NCI-H2107 treated with DMSO at 0.1 percent for 48 hours (cell line): ENCODE measurements around the gene DPF3.

ENCODE experiments used
- DNase-seq: peaks from one replicate; lab custom pipeline; 2025; ENCODE audit not compliant: unreplicated experiment; lab: John Stamatoyannopoulos, UW

Gene DPF3

GRCh38 chr14:72893636-72894322, at the start of gene DPF3:
DPF3 (minus strand) TSS chr14:72894101; CDS start chr14:72894088, 13 bp downstream.
- peak; percentile 96 for DNase-seq

GRCh38 chr14:72942934-72943333, 49.0 kb upstream of the DPF3 start:
- DNase-seq, result no peak

GRCh38 chr14:72941286-72941985, 47.5 kb upstream of the DPF3 start:
- no peak for DNase-seq

- no peak for DNase-seq
Measured at GRCh38 chr14:72939630-72940029, 45.7 kb upstream of the DPF3 start.

- no peak for DNase-seq
Measured at GRCh38 chr14:72932893-72933292, 39.0 kb upstream of the DPF3 start.

GRCh38 chr14:72929316-72930080, 35.6 kb upstream of the DPF3 start:
- no peak for DNase-seq

GRCh38 chr14:72928872-72929271, 35.0 kb upstream of the DPF3 start:
- DNase-seq, result no peak

- peak; percentile 97 for DNase-seq
Measured at GRCh38 chr14:72926292-72927028, 32.6 kb upstream of the DPF3 start, which contains the start of gene DCAF4. DCAF4 (plus strand) TSS chr14:72926464; CDS start chr14:72937979, 11,515 bp downstream.

GRCh38 chr14:72925815-72926291, 32.0 kb upstream of the DPF3 start:
- DNase-seq, result no peak

GRCh38 chr14:72925171-72925759, 31.4 kb upstream of the DPF3 start:
- DNase-seq, result no peak

- DNase-seq, result no peak
Measured at GRCh38 chr14:72924337-72924736, 30.4 kb upstream of the DPF3 start.

- DNase-seq, result no peak
Measured at GRCh38 chr14:72921396-72921795, 27.5 kb upstream of the DPF3 start.

- no peak for DNase-seq
Measured at GRCh38 chr14:72920008-72920407, 26.1 kb upstream of the DPF3 start.

- no peak for DNase-seq
Measured at GRCh38 chr14:72917094-72917802, 23.3 kb upstream of the DPF3 start.

GRCh38 chr14:72916174-72916573, 22.3 kb upstream of the DPF3 start:
- no peak for DNase-seq

- no peak for DNase-seq
Measured at GRCh38 chr14:72913809-72914208, 19.9 kb upstream of the DPF3 start.

- DNase-seq, result no peak
Measured at GRCh38 chr14:72909163-72909562, 15.3 kb upstream of the DPF3 start.

- DNase-seq, result no peak
Measured at GRCh38 chr14:72907886-72908285, 14.0 kb upstream of the DPF3 start.

GRCh38 chr14:72906879-72907278, 13.0 kb upstream of the DPF3 start:
- DNase-seq, result no peak

- DNase-seq, result no peak
Measured at GRCh38 chr14:72906316-72906715, 12.4 kb upstream of the DPF3 start.
